ENCODE results near the gene CFAP77. TPM values are rescaled to one million over a fixed set of nuclear protein-coding genes. Genes with fewer than 3 reads are reported as not detected.

Gene CFAP77
- polyA plus RNA-seq, 1 of the 3 experiments (the other 2 are of a cell fraction), result 1.1 TPM

DNA sequence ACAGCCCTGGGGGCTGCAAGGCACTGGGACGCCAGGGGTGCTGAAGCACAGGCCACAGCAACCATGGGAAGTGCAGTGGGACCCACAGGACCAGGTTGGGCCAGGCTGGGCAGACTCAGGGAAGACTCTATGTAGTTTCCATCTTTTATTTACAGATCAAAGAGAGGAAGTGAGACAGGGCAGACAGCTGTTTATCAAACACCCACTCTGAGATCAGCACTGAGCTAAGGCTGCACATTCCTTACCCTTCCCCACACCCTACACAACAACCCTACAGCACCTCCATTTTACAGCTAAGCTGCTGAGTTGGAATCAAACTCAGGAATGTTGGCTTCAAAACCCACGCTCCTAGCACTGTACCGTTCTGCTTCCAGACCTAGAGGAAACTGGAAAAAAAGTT is 192.2 kb downstream of the CFAP77 start:
- no peaks in the 10 kb centered on the region for H3K9me2 ChIP-seq
- POLR2A ChIA-PET, result no interaction called here
- no peak overlapping the region for H3K4me2 ChIP-seq
- CTCF ChIA-PET, result interaction anchor here (1.0 kb wide), 1 partner anchor 28 kb away, joined by 4 read pairs; no protein-coding TSS in a partner anchor
- peaks cover 4 to 73% of the 10 kb centered on the region in 2 experiments for H3K36me3 ChIP-seq (replicated peaks in 1 of 2; ENCODE audit: control insufficient read depth in 1 of 2, insufficient read depth in 2 of 2, low read length in 1 of 2)
- no peaks in the 10 kb centered on the region for H4K20me1 ChIP-seq (ENCODE audit: insufficient read depth)
- no peak overlapping the region for H3K9ac ChIP-seq
- no peak overlapping the region for H3K4me3 ChIP-seq (ENCODE audit: low read depth in 2 of 2, low read length in 1 of 2)
- H2AFZ ChIP-seq (ENCODE audit: low read depth), result no peak overlapping the region
- H3K79me2 ChIP-seq (ENCODE audit: insufficient read depth), result no peaks in the 10 kb centered on the region
- no peak for DNase-seq
- H3K9me3 ChIP-seq, result no peaks in the 10 kb centered on the region
- WGBS (ENCODE audit: low lambda C conversion rate), result 80% methylated on average over 3 of the region's 3 CpGs
- TF ChIP-seq IRF3 (IDR thresholded peaks at IDR 0.05; ENCODE audit: low read depth, low read length), result no peak
- TF ChIP-seq FOSL2 (IDR thresholded peaks at IDR 0.05; ENCODE audit: borderline replicate concordance, low read depth), result no peak
- no peaks in the 10 kb centered on the region for H3K27me3 ChIP-seq (ENCODE audit: insufficient read depth)
- no peaks in the 10 kb centered on the region; a peak in 1 of 4 replicates for H3K4me1 ChIP-seq (ENCODE audit: control insufficient read depth in 1 of 2, insufficient read depth in 2 of 2, low read depth in 1 of 2, low read length in 1 of 2)
- H3K27ac ChIP-seq (ENCODE audit: low read depth in 2 of 2, low read length in 1 of 2), result no peak overlapping the region
- H3F3A ChIP-seq (replicated peaks; ENCODE audit: insufficient read depth), result no peaks in the 10 kb centered on the region

- 95% methylated on average over 6 of the region's 6 CpGs for WGBS (ENCODE audit: low lambda C conversion rate)
- ChIA-PET POLR2A (no interaction called here), CTCF (no interaction called here)
- Histone ChIP-seq H3K9me3 (no peaks in the 10 kb centered on the region), H3K4me2 (no peak overlapping the region), H3K9ac (no peak overlapping the region), H3K79me2 (ENCODE audit: insufficient read depth) (no peaks in the 10 kb centered on the region), H3K9me2 (no peaks in the 10 kb centered on the region), H3K27ac (ENCODE audit: low read depth in 2 of 2, low read length in 1 of 2) (peak overlapping the region in 1 of 2 experiments; percentile 7; a peak in 1 of 4 replicates), H3F3A (replicated peaks; ENCODE audit: insufficient read depth) (peaks cover 6% of the 10 kb centered on the region), H3K27me3 (ENCODE audit: insufficient read depth) (no peaks in the 10 kb centered on the region), H3K4me3 (ENCODE audit: low read depth in 2 of 2, low read length in 1 of 2) (no peak overlapping the region), H3K36me3 (replicated peaks in 1 of 2; ENCODE audit: control insufficient read depth in 1 of 2, insufficient read depth in 2 of 2, low read length in 1 of 2) (peaks cover 16 to 73% of the 10 kb centered on the region in 2 experiments), H4K20me1 (ENCODE audit: insufficient read depth) (peaks cover 14% of the 10 kb centered on the region), H2AFZ (ENCODE audit: low read depth) (no peak overlapping the region), H3K4me1 (ENCODE audit: control insufficient read depth in 1 of 2, insufficient read depth in 2 of 2, low read depth in 1 of 2, low read length in 1 of 2) (no peaks in the 10 kb centered on the region; a peak in 1 of 4 replicates)
- no peak for TF ChIP-seq YY1 (IDR thresholded peaks at IDR 0.05; ENCODE audit: low read depth)
- TF ChIP-seq NRF1 (IDR thresholded peaks at IDR 0.05; ENCODE audit: low read depth, low read length), result no peak
- TF ChIP-seq RAD21 (IDR thresholded peaks at IDR 0.05; ENCODE audit: low read length), result no peak
- TF ChIP-seq FOSL2 (IDR thresholded peaks at IDR 0.05; ENCODE audit: borderline replicate concordance, low read depth), result no peak
- no peak for TF ChIP-seq TEAD4 (IDR thresholded peaks at IDR 0.05; ENCODE audit: borderline replicate concordance, insufficient read depth)
- TF ChIP-seq JUND (IDR thresholded peaks at IDR 0.05), result no peak
- no peak for TF ChIP-seq GATA2 (CRISPR knock-in tag; IDR thresholded peaks at IDR 0.05)
- TF ChIP-seq FOXJ3 (CRISPR knock-in tag; IDR thresholded peaks at IDR 0.05), result no peak
- no peak for TF ChIP-seq RXRA (IDR thresholded peaks at IDR 0.05; ENCODE audit: borderline replicate concordance, low read depth)
- TF ChIP-seq RFX5 (IDR thresholded peaks at IDR 0.05; ENCODE audit: low read length), result no peak
- TF ChIP-seq RCOR1 (IDR thresholded peaks at IDR 0.05; ENCODE audit: low read length), result no peak
- TF ChIP-seq TCF12 (IDR thresholded peaks at IDR 0.05), result no peak
- no peak for TF ChIP-seq POLR2AphosphoS5 (IDR thresholded peaks at IDR 0.05; ENCODE audit: low read depth, low read length)
- DNase-seq, result no peak
Observed at GRCh38 chr9:132605387-132605786, 195.4 kb downstream of the CFAP77 start.
